ENCODE measurements around the gene OR5B12. TPM values are rescaled to one million over a fixed set of nuclear protein-coding genes. Genes with fewer than 3 reads are reported as not detected.

OR5B12 gene
- total RNA-seq, 2 donors from 2014 or later = not detected

- Histone ChIP-seq H3K36me3 (no peaks in the 10 kb centered on the region), H3K4me1 (replicated peaks) (no peaks in the 10 kb centered on the region), H3K27me3 (replicated peaks; ENCODE audit: insufficient read depth) (no peaks in the 10 kb centered on the region), H3K27ac (no peak overlapping the region), H3K4me3 (no peak overlapping the region), H3K9me3 (no peaks in the 10 kb centered on the region)
- WGBS = 78% methylated on average over 1 of the region's 1 CpG
- no peak for DNase-seq (ENCODE audit: low spot score)
- TF ChIP-seq CTCF (IDR thresholded peaks at IDR 0.05) = no peak
- TF ChIP-seq POLR2A (IDR thresholded peaks at IDR 0.05) = no peak
- no peak for TF ChIP-seq POLR2AphosphoS5 (IDR thresholded peaks at IDR 0.05)
- intact Hi-C loops (cut with DNase I) = no loop called here
These were observed 24.3 kb upstream of the OR5B12 start for GRCh38 chr11:58466293-58466692.

GRCh38 chr11:58465690-58466089 lies 23.7 kb upstream of the OR5B12 start:
- no peak for TF ChIP-seq POLR2AphosphoS5 (IDR thresholded peaks at IDR 0.05)
- TF ChIP-seq POLR2A (IDR thresholded peaks at IDR 0.05) = no peak
- TF ChIP-seq CTCF (IDR thresholded peaks at IDR 0.05) = no peak
- Histone ChIP-seq H3K27me3 (replicated peaks; ENCODE audit: insufficient read depth) (no peaks in the 10 kb centered on the region), H3K27ac (no peak overlapping the region), H3K36me3 (no peaks in the 10 kb centered on the region), H3K4me1 (replicated peaks) (no peaks in the 10 kb centered on the region), H3K9me3 (no peaks in the 10 kb centered on the region), H3K4me3 (no peak overlapping the region)
- no peak for DNase-seq (ENCODE audit: low spot score)
- WGBS = 70% methylated on average over 3 of the region's 3 CpGs
- intact Hi-C loops (cut with DNase I) = no loop called here

DNA sequence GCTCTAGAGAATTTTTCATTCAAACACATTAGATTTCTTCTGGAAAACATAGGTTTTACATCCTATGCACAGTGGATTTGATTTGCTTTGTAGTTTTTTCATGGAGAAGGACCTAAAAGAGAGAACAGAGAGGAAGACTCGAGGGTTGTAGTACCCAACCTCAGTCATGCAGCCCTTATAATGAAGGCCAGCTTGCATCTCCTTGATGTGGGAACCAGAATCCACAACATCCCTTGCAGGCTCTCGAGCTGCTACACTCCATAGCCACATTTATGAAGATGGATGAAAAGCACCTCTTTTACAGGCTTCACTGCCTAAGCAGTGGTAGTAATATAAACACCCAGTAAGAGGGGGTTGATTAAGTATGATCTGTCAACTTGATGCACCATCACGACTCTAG lies 9.5 kb upstream of the OR5B12 start:
- no peaks in the 10 kb centered on the region for H3K36me3 ChIP-seq

GRCh38 chr11:58446294-58446693 lies 4.3 kb upstream of the OR5B12 start:
- Histone ChIP-seq H3K36me3 (no peaks in the 10 kb centered on the region), H3K27ac (no peak overlapping the region), H3K4me3 (no peak overlapping the region), H3K9me3 (no peaks in the 10 kb centered on the region), H3K27me3 (replicated peaks; ENCODE audit: insufficient read depth) (no peaks in the 10 kb centered on the region), H3K4me1 (replicated peaks) (no peaks in the 10 kb centered on the region)
- intact Hi-C loops (cut with DNase I) = no loop called here
- TF ChIP-seq CTCF (IDR thresholded peaks at IDR 0.05) = no peak
- WGBS = 87% methylated on average over 6 of the region's 6 CpGs
- DNase-seq (ENCODE audit: low spot score) = no peak

More for the DNA sequence above, 9.5 kb upstream of the OR5B12 start:
- no peaks in the 10 kb centered on the region for H3K4me1 ChIP-seq (replicated peaks)
- no peak overlapping the region for H3K27ac ChIP-seq
- H3K4me3 ChIP-seq = no peak overlapping the region
- no peaks in the 10 kb centered on the region for H3K9me3 ChIP-seq
- no peak for TF ChIP-seq CTCF (IDR thresholded peaks at IDR 0.05)
- TF ChIP-seq POLR2AphosphoS5 (IDR thresholded peaks at IDR 0.05) = no peak
- TF ChIP-seq POLR2A (IDR thresholded peaks at IDR 0.05) = no peak
- H3K27me3 ChIP-seq (replicated peaks; ENCODE audit: insufficient read depth) = no peaks in the 10 kb centered on the region
- WGBS = 54% methylated on average over 3 of the region's 3 CpGs
- DNase-seq (ENCODE audit: low spot score) = no peak
- intact Hi-C loops (cut with DNase I) = no loop called here

- intact Hi-C loops (cut with DNase I) = no loop called here
- Histone ChIP-seq H3K9me3 (no peaks in the 10 kb centered on the region), H3K4me3 (no peak overlapping the region), H3K36me3 (no peaks in the 10 kb centered on the region), H3K27ac (no peak overlapping the region), H3K27me3 (replicated peaks; ENCODE audit: insufficient read depth) (no peaks in the 10 kb centered on the region), H3K4me1 (replicated peaks) (no peaks in the 10 kb centered on the region)
- 95% methylated on average over 2 of the region's 2 CpGs for whole genome bisulfite sequencing
- TF ChIP-seq CTCF (IDR thresholded peaks at IDR 0.05) = no peak
- no peak for TF ChIP-seq POLR2A (IDR thresholded peaks at IDR 0.05)
- no peak for TF ChIP-seq POLR2AphosphoS5 (IDR thresholded peaks at IDR 0.05)
- DNase-seq (ENCODE audit: low spot score) = no peak
These were observed 2.3 kb upstream of the OR5B12 start for GRCh38 chr11:58444300-58444699.

Measured in prostate gland (tissue), 2 donors.